AG10803 (cell line): ENCODE data around the gene PCDH12.

Experiments
- DNase-seq: peaks from one replicate; pipeline ENCODE4 v3.0.0; 2010; ENCODE audit warnings: low read depth
- H3K4me3 ChIP-seq: 2 replicates; pipeline ENCODE4 v1.5.1; 2011; ENCODE audit warnings: mild to moderate bottlenecking, low read length, control low read depth
- CTCF ChIP-seq: conservative IDR thresholded peaks from 2 replicates; pipeline ENCODE4 v1.5.1; 2011; ENCODE audit warnings: mild to moderate bottlenecking, low read length, control low read depth, inconsistent platforms

Gene PCDH12

GRCh38 chr5:141966275-141966962, 8.4 kb upstream of the PCDH12 start:
- no peak overlapping the region for H3K4me3 ChIP-seq
- no peak for DNase-seq
- no peak for TF ChIP-seq CTCF

GRCh38 chr5:141965071-141965470, 7.1 kb upstream of the PCDH12 start:
- DNase-seq: no peak
- H3K4me3 ChIP-seq: no peak overlapping the region
- no peak for TF ChIP-seq CTCF

GRCh38 chr5:141963701-141964100, 5.7 kb upstream of the PCDH12 start:
- TF ChIP-seq CTCF: no peak
- no peak for DNase-seq
- no peak overlapping the region for H3K4me3 ChIP-seq

- no peak for TF ChIP-seq CTCF
- H3K4me3 ChIP-seq: no peak overlapping the region
- no peak for DNase-seq
Observed at GRCh38 chr5:141961466-141961865, 3.5 kb upstream of the PCDH12 start.

GRCh38 chr5:141960449-141961323, 2.7 kb upstream of the PCDH12 start:
- H3K4me3 ChIP-seq: no peak overlapping the region
- peak; percentile 92 for TF ChIP-seq CTCF
- DNase-seq: peak; percentile 76

GRCh38 chr5:141960018-141960417, 2.0 kb upstream of the PCDH12 start:
- H3K4me3 ChIP-seq: no peak overlapping the region
- peak; percentile 24 for TF ChIP-seq CTCF
- DNase-seq: no peak
